Activated CD4-positive, CD25-positive, alpha-beta regulatory T cell treated with anti-CD3 and anti-CD28 coated beads, Interleukin-2, amount 50 U/mL, for 24 hours (primary cell): ENCODE results near the gene RNF144B.
A peak's percentile ranks its signal among the peaks of the same experiment; 100 is the strongest.

Experiments used
- ATAC-seq, 2 donors: fragments of 150-1000 bp; cut with Tn5 transposase; one replicate each; pipeline ENCODE4 v1.10.0; 2021; ENCODE audit warnings: mild to moderate bottlenecking in 1 of 2, moderate library complexity in 1 of 2

RNF144B gene

DNA sequence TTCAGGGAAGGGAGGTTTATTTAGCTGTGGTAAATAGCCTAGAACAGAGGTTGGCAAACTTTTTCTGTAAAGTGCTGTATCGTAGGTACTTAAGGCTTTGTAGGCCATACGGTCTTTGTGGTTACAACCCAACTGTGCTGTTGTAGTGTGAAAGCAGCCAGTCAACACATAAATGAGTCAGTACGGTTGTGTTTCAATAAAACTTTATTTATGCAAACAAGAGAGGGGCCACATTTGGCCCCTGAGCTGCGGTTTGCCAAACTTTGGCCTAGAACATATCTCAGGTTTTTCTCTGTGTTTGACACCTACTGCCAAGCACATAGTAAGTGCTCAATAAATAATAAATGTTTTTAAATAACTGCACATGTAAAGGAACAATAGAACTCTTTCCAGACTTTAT, 102.2 kb downstream of the RNF144B start:
- ATAC-seq = no peak

DNA sequence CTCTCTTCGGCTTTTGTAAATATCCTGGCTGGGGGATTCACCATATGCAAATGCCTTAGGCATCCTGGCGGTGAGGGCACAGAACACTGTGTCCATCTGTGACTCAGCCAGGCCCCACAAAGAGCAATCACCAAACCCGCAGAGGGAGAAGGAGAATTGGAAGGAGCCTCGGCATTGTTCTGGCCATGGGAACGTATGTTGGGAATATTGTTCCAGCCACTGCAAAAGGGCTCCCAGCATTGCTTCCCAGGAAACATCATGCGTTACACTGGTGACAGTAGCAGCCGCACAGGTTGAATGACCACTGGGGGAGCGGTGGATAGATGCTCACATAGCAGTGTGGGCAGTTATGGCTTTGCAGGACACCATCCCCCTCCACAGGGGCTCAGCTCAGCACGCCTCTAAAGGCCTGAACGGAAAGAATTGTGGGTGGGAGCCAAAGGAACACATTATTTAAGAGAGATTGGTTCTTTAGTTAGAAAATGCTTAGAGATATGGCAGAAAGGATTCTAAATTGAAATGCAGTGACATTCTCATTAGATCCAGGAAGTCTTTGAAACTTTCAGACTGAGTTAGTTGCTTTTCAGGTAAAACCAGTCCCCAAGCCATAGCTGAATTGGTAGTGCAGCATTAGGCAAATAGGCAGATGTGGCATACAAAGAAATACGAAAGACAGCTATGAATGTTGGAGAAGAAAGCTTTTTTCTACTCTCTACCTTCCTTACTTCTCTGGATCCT, 104.3 kb downstream of the RNF144B start:
- ATAC-seq = no peak

- no peak for ATAC-seq
Measured at GRCh38 chr6:18492972-18493371, 105.8 kb downstream of the RNF144B start.

- no peak for ATAC-seq
Measured at GRCh38 chr6:18493382-18493891, 106.3 kb downstream of the RNF144B start.

GRCh38 chr6:18493925-18494324, 106.8 kb downstream of the RNF144B start:
- ATAC-seq = no peak

- ATAC-seq = no peak
Measured at GRCh38 chr6:18495236-18495635, 108.1 kb downstream of the RNF144B start.

DNA sequence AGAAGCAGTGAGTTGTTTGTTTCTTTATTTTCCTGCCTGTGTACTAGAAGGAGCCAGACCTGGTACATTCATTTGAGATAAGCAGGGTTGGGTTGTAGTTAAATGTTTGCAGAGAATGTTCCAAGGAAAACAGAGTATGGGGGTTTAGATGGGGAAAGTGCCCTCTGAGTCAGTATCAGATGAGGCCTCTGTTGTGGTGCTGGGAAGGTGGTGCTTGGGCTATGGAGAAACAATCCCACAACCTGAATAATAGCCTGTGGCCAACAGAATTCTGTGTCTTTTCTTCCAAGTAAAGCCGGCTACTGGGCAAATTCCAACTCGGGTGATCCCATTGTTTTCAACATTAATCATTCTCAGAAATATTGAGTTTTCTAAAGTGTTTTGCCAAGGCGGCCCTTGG, 109.3 kb downstream of the RNF144B start:
- no peak for ATAC-seq

DNA sequence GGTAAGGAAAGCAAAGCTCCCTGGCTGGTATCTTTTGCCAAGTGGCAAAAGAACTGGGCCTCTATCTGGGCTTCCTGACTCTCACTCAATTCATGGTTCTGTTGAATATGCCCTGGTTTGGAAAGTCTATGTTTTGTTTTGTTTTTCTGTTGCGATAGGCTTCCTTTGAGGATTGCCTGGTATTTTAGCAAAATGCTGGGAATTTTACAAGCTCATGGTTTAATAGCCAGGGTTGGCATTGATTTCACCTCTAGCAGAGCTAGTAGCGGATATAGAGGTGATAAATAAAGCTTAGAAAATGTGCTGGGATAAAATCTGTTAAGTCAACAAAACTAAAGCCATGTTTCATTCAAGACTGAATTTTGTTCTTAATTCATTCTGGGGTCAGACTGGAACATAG, 109.9 kb downstream of the RNF144B start:
- no peak for ATAC-seq

DNA sequence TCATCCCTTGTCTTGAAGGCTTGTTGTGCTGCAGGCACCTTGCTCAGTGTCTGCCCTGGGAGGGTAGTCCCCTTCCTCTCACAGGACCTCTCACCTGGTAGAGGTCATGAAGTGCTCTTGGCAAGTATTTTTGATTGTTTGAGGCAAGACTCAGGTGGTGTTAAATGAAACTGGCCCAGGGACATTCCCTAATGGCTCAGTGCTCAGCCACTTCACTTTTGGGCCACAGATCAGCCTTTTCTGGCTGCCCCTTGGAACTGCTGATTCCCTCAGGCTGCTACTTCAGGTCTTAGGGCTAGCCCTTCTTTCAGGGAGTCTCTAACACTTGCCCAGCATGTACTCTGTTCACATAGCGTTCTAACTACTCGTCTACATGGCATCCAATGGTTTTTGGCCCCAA, 111.3 kb downstream of the RNF144B start:
- ATAC-seq = no peak

- ATAC-seq = no peak
Measured at GRCh38 chr6:18500921-18501662, 113.9 kb downstream of the RNF144B start.

DNA sequence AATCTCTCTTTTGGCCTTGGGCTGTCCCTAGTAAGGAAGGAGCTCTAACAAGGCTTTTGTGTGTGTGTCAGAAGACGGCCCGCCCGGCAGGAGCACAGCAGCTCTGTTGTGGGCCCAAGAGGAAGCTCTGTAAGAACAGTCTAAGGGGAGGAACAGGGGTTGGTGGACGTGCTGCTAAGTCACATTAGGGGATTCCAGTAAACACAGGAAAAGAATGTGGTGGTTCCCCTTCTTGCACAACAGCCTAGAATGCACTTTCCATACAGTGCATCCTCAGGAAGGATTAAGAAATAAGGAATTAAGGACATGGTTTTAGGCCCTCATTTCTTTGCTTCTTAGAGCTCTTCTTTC, 114.5 kb downstream of the RNF144B start:
- no peak for ATAC-seq

- no peak for ATAC-seq
Measured at GRCh38 chr6:18503206-18503592, 116.0 kb downstream of the RNF144B start.

DNA sequence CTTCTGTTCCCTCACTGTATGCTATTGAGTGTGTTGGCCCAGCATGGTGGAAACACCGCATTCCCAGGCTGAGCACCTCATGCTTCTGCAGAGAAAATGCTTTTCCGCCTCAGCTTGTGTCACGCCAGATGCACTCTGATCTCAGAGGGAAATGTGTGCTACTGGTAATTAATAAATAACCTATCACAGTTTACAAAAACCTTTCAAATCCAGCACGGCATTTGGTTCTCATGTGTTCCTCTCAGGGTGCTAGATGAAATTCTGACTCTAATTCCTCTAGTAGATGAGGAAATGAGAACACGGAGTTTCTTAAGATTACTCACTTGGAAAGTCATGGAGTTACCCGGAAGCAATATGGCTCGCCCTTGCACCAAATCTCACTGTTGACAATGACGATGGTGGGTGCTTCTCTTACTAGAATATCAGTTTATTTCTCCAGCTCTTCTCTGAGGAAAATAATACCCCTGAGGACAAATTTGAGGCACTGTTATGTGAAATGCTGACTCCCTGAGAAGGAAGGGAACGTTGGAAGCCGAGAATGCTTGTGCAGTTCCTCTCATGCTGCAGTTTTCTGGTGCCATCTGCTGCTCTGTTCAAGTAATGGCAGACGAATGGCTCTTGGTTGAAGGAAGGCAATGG, 116.6 kb downstream of the RNF144B start:
- peak in 1 of 2 donors; percentile 48 for ATAC-seq

- ATAC-seq = no peak
Measured at GRCh38 chr6:18504232-18504596, 117.1 kb downstream of the RNF144B start.

DNA sequence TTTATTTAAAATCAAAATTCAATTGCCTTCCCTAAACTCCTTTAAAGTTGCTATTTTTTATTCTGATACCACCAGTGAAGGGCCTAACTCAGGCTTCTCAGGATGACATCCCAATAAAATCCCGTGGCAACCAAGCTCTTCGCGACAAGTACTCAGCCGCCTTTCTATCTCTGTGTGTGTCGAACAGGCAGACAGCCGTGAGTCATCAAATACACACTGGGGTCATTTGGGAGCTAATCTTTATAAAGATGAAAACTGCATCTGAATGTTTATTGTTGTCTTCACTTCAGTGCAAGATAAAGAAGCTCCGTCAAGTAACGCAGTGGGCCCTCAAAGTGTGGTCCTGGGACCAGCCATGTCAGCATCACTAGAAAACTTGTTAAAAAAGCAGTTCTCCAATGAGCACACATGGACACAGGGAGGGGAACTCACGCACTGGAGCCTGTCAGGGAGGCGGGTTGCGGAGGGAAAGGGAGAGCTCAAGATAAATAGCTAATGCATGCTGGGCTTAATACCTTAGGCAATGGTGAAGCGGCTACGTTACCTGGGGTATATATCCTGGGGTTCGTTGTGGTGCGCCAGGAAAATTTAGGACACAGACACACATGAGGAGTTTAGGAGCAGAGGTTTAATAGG, 119.3 kb downstream of the RNF144B start:
- no peak for ATAC-seq

DNA sequence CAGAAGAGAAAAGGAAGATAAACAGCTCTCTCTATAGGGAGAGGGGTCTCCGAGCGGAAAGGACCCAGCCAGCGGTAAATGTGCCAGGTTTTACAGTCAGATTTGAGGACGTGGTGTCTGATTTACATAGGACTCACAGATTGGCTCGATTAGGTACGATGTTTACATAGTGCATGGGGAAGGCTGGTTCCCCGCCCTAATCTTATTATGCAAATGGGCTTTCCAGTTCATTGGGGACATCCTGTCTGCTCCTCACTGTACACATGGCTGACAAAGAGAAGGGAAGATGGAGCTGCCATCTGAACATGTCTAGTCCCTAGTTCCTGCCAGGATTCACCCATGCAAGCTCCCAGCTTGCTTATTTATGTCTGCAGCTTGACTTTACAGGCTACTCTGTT, 119.9 kb downstream of the RNF144B start:
- no peak for ATAC-seq

GRCh38 chr6:18507561-18507960, 120.4 kb downstream of the RNF144B start:
- no peak for ATAC-seq

- ATAC-seq = peak in 1 of 2 donors; percentile 45
Measured at GRCh38 chr6:18509871-18510643, 122.9 kb downstream of the RNF144B start.

DNA sequence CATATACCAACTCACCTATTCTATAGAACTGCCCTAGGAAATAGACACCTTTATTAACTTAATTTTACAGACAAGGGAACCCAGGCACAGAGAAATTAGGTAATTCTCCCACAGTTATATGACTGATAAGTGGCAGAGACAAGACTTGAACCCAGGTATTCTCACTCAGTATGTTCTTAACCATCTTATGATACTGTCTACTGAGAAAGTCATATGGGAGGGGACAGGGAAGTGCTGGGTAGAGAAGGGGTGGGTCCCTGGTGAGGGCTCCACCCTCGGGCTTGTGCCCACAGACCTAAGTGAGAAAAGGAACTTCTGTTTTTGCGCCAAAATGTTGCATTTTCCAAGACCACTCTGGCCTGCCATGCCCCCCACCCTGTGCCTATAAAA, 123.5 kb downstream of the RNF144B start:
- ATAC-seq = no peak

DNA sequence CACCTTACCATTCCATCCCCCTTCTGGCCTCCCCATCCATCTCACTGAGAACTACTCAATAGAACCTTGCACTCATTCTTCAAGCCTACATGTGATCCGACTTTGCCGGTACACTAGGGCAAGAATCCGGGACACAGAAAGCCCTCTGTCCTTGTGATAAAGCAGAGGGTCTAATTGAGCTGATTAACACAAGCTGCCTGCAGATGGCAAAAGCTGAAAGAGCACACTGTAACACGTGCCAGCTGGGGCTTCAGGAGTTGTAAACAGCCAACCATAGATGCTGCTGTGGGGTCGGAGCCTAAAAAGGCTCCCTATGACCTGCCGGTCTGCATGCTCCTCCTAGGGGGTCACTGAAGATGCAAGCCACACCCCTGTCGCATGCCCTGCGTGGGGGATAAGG, 124.1 kb downstream of the RNF144B start:
- no peak for ATAC-seq

- ATAC-seq = peak in 1 of 2 donors; percentile 41
Measured at GRCh38 chr6:18513253-18513798, 126.2 kb downstream of the RNF144B start.

DNA sequence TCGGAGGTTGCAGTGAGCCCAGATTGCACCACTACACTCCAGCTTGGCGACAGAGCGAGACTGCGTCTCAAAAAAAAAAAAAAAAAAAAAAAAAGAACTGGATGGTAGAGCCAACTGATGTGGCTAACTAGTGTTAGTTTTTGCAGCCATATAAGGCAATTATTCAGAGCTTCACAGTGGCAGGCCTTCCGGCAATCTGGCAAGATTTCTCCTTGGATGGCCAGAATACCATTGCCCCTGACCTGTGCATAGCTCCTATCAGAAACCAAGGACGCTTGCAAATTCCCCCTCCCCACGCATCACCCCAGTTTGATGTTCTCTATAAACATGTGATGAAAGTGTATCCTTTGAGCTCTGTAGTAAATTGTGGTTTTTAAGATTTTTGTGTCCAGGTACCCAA, 127.0 kb downstream of the RNF144B start:
- ATAC-seq = no peak
